HG03521 (cell line): ENCODE measurements around the gene IQGAP2.

ENCODE experiments used
- ATAC-seq: cut with Tn5 transposase; IDR thresholded peaks from one replicate; pipeline ENCODE4 v1.9.1; 2021; ENCODE audit warnings: mild to moderate bottlenecking, moderate library complexity; ENCODE audit not compliant: unreplicated experiment

IQGAP2 gene

GRCh38 chr5:76681287-76681686 lies 278.2 kb downstream of the IQGAP2 start:
- no peak for ATAC-seq

GRCh38 chr5:76682387-76682786 lies 279.3 kb downstream of the IQGAP2 start:
- no peak for ATAC-seq

- ATAC-seq: no peak
Measured at GRCh38 chr5:76683816-76684731, 281.0 kb downstream of the IQGAP2 start.

GRCh38 chr5:76684756-76685519 lies 281.9 kb downstream of the IQGAP2 start:
- ATAC-seq: no peak

- no peak for ATAC-seq
Measured at GRCh38 chr5:76685704-76686103, 282.6 kb downstream of the IQGAP2 start.

- no peak for ATAC-seq
Measured at GRCh38 chr5:76688212-76688611, 285.1 kb downstream of the IQGAP2 start.

GRCh38 chr5:76688836-76689235 lies 285.8 kb downstream of the IQGAP2 start:
- ATAC-seq: no peak

- no peak for ATAC-seq
Measured at GRCh38 chr5:76689321-76690036, 286.4 kb downstream of the IQGAP2 start.

- no peak for ATAC-seq
Measured at GRCh38 chr5:76690037-76690679, 287.1 kb downstream of the IQGAP2 start.

GRCh38 chr5:76690704-76691466 lies 287.8 kb downstream of the IQGAP2 start:
- no peak for ATAC-seq

- no peak for ATAC-seq
Measured at GRCh38 chr5:76691467-76692273, 288.6 kb downstream of the IQGAP2 start.

- no peak for ATAC-seq
Measured at GRCh38 chr5:76692274-76692540, 289.1 kb downstream of the IQGAP2 start.

- ATAC-seq: no peak
Measured at GRCh38 chr5:76692651-76693050, 289.6 kb downstream of the IQGAP2 start.

GRCh38 chr5:76693141-76693540 lies 290.1 kb downstream of the IQGAP2 start:
- no peak for ATAC-seq

- ATAC-seq: no peak
Measured at GRCh38 chr5:76694317-76694716, 291.2 kb downstream of the IQGAP2 start.

- no peak for ATAC-seq
Measured at GRCh38 chr5:76695346-76695745, 292.3 kb downstream of the IQGAP2 start.

GRCh38 chr5:76696251-76696650 lies 293.2 kb downstream of the IQGAP2 start:
- no peak for ATAC-seq

GRCh38 chr5:76697670-76698069 lies 294.6 kb downstream of the IQGAP2 start:
- no peak for ATAC-seq

- no peak for ATAC-seq
Measured at GRCh38 chr5:76700571-76700970, 297.5 kb downstream of the IQGAP2 start.

- no peak for ATAC-seq
Measured at GRCh38 chr5:76701298-76701697, 298.2 kb downstream of the IQGAP2 start.
